ENCODE results near the gene OR52A5. TPM values are rescaled to one million over a fixed set of nuclear protein-coding genes. Genes with fewer than 3 reads are reported as not detected.

The OR52A5 gene
- polyA plus RNA-seq, 1 donor (not counting 4 experiments of a cell fraction or from before 2014, with no cell fraction given): not detected

GRCh38 chr11:5107285-5107684, 30.9 kb downstream of the OR52A5 start:
- no peak for TF ChIP-seq CTCF (optimal IDR thresholded peaks at IDR 0.05 in 1 of 3, IDR thresholded peaks at IDR 0.05 in 1 of 3, conservative IDR thresholded peaks at IDR 0.05 in 1 of 3; ENCODE audit: extremely low read depth in 1 of 3, insufficient read depth in 2 of 3, low read length in 3 of 3)
- no peak for TF ChIP-seq EZH2 (IDR thresholded peaks at IDR 0.05; ENCODE audit: low read length)
- dilution Hi-C loops (cut with MboI; ENCODE audit: extremely low pct_ligation_motif_present, low sequenced_read_pairs): no loop called here
- Histone ChIP-seq H3K9me3 (ENCODE audit: control insufficient read depth, low read depth, low read length) (no peaks in the 10 kb centered on the region), H2AFZ (ENCODE audit: control insufficient read depth, low read length) (no peak overlapping the region), H3K9me1 (ENCODE audit: control insufficient read depth, extremely low read depth, insufficient read depth, low read length) (no peaks in the 10 kb centered on the region), H3K4me1 (ENCODE audit: control insufficient read depth, extremely low read depth, insufficient read depth, low read length) (no peaks in the 10 kb centered on the region), H3K4me3 (ENCODE audit: control insufficient read depth in 2 of 3, extremely low read depth in 1 of 3, insufficient read depth in 2 of 3, low read depth in 1 of 3, low read length in 3 of 3) (no peak overlapping the region), H4K20me1 (ENCODE audit: control insufficient read depth, extremely low read depth, insufficient read depth, low read length) (no peaks in the 10 kb centered on the region), H3K27ac (ENCODE audit: control insufficient read depth, insufficient read depth, low read length) (no peak overlapping the region), H3K79me2 (ENCODE audit: control insufficient read depth, insufficient read depth, low read length) (no peaks in the 10 kb centered on the region), H3K27me3 (ENCODE audit: control insufficient read depth, extremely low read depth, insufficient read depth, low read length) (no peaks in the 10 kb centered on the region), H3K36me3 (ENCODE audit: control insufficient read depth in 2 of 2, extremely low read depth in 1 of 2, insufficient read depth in 2 of 2, low read length in 2 of 2) (no peaks in the 10 kb centered on the region), H3K9ac (ENCODE audit: control insufficient read depth, extremely low read depth, insufficient read depth, low read length) (no peak overlapping the region), H3K4me2 (ENCODE audit: control insufficient read depth, extremely low read depth, insufficient read depth, low read depth, low read length) (no peak overlapping the region)
- FAIRE-seq (no peak), DNase-seq (ENCODE audit: low read depth, low spot score) (no peak)

GRCh38 chr11:5103066-5103465, 35.1 kb downstream of the OR52A5 start:
- no peak overlapping the region for H3K4me2 ChIP-seq (ENCODE audit: control insufficient read depth, extremely low read depth, insufficient read depth, low read depth, low read length)
- dilution Hi-C loops (cut with MboI; ENCODE audit: extremely low pct_ligation_motif_present, low sequenced_read_pairs): no loop called here

More at GRCh38 chr11:5103066-5103465, 35.1 kb downstream of the OR52A5 start:
- Histone ChIP-seq H3K27ac (ENCODE audit: control insufficient read depth, insufficient read depth, low read length) (no peak overlapping the region), H3K4me3 (ENCODE audit: control insufficient read depth in 2 of 3, extremely low read depth in 1 of 3, insufficient read depth in 2 of 3, low read depth in 1 of 3, low read length in 3 of 3) (no peak overlapping the region), H3K27me3 (ENCODE audit: control insufficient read depth, extremely low read depth, insufficient read depth, low read length) (no peaks in the 10 kb centered on the region), H3K4me1 (ENCODE audit: control insufficient read depth, extremely low read depth, insufficient read depth, low read length) (no peaks in the 10 kb centered on the region), H2AFZ (ENCODE audit: control insufficient read depth, low read length) (no peak overlapping the region), H3K9ac (ENCODE audit: control insufficient read depth, extremely low read depth, insufficient read depth, low read length) (no peak overlapping the region), H3K9me3 (ENCODE audit: control insufficient read depth, low read depth, low read length) (no peaks in the 10 kb centered on the region), H4K20me1 (ENCODE audit: control insufficient read depth, extremely low read depth, insufficient read depth, low read length) (no peaks in the 10 kb centered on the region), H3K79me2 (ENCODE audit: control insufficient read depth, insufficient read depth, low read length) (no peaks in the 10 kb centered on the region), H3K36me3 (ENCODE audit: control insufficient read depth in 2 of 2, extremely low read depth in 1 of 2, insufficient read depth in 2 of 2, low read length in 2 of 2) (no peaks in the 10 kb centered on the region), H3K9me1 (ENCODE audit: control insufficient read depth, extremely low read depth, insufficient read depth, low read length) (no peaks in the 10 kb centered on the region)
- TF ChIP-seq EZH2 (IDR thresholded peaks at IDR 0.05; ENCODE audit: low read length) (no peak), CTCF (optimal IDR thresholded peaks at IDR 0.05 in 1 of 3, IDR thresholded peaks at IDR 0.05 in 1 of 3, conservative IDR thresholded peaks at IDR 0.05 in 1 of 3; ENCODE audit: extremely low read depth in 1 of 3, insufficient read depth in 2 of 3, low read length in 3 of 3) (no peak)
- FAIRE-seq (no peak), DNase-seq (ENCODE audit: low read depth, low spot score) (no peak)

All from keratinocyte (primary cell).